Natural killer cell (primary cell): Measurements from ENCODE around the gene PRKN. TPM values are rescaled to one million over a fixed set of nuclear protein-coding genes. Genes with fewer than 3 reads are reported as not detected.

Source experiments
- ATAC-seq, 3 donors: fragments of 150-1000 bp in 2 of 3; fragments of 200-7000 bp in 1 of 3; cut with Tn5 transposase; 1 replicate in 1 of 3; 2 replicates in 2 of 3; pipeline ENCODE4 v1.10.0; 2021; ENCODE audit warnings: mild to moderate bottlenecking in 2 of 3, moderate library complexity in 2 of 3
- DNase-seq, 2 donors: peaks; one replicate each; pipeline versions ENCODE4 v3.0.0 to v3.0.0-alpha.2; 2013 to 2021; ENCODE audit warnings: mixed read lengths in 1 of 2
- H3K27ac ChIP-seq: one replicate; pipeline ENCODE4 v1.5.1; 2013; ENCODE audit warnings: mild to moderate bottlenecking, low read length
- H3K27me3 ChIP-seq: one replicate; pipeline ENCODE4 v1.6.1; 2013; ENCODE audit warnings: low read length; ENCODE audit not compliant: control insufficient read depth, insufficient read depth
- H3K36me3 ChIP-seq: one replicate; pipeline ENCODE4 v1.6.1; 2013; ENCODE audit warnings: low read length; ENCODE audit not compliant: control insufficient read depth, insufficient read depth
- H3K4me1 ChIP-seq: one replicate; pipeline ENCODE4 v1.6.1; 2013; ENCODE audit warnings: low read length; ENCODE audit not compliant: control insufficient read depth, insufficient read depth
- H3K4me3 ChIP-seq: one replicate; pipeline ENCODE4 v1.5.1; 2013; ENCODE audit warnings: low read length
- H3K9me3 ChIP-seq: one replicate; pipeline ENCODE4 v1.6.1; 2013; ENCODE audit warnings: low read length; ENCODE audit not compliant: control insufficient read depth, insufficient read depth
- H3K27ac Mint-ChIP-seq, 2 donors: one replicate each; pipeline ENCODE4 v1.8.0; 2022; ENCODE audit warnings: mild to moderate bottlenecking in 2 of 2, mixed read lengths in 2 of 2, moderate library complexity in 1 of 2
- H3K27me3 Mint-ChIP-seq, 2 donors: one replicate each; pipeline ENCODE4 v1.8.0; 2022; ENCODE audit warnings: low read depth in 2 of 2, mixed read lengths in 2 of 2
- H3K36me3 Mint-ChIP-seq: one replicate; pipeline ENCODE4 v1.8.0; 2022; ENCODE audit warnings: mixed read lengths
- H3K4me1 Mint-ChIP-seq, 2 donors: one replicate each; pipeline ENCODE4 v1.8.0; 2022; ENCODE audit warnings: mixed read lengths in 2 of 2
- H3K4me3 Mint-ChIP-seq: one replicate; pipeline ENCODE4 v1.8.0; 2022; ENCODE audit warnings: mild to moderate bottlenecking, moderate library complexity, mixed read lengths
- H3K9me3 Mint-ChIP-seq, 2 donors: one replicate each; pipeline ENCODE4 v1.8.0; 2022; ENCODE audit warnings: mixed read lengths in 2 of 2
- WGBS: methylation state at CpG from one replicate; pipeline ENCODE4 v1.1.7; 2013; ENCODE audit warnings: missing lambda C conversion rate; ENCODE audit not compliant: insufficient coverage; 5-methylcytosine and 5-hydroxymethylcytosine counted together
- intact Hi-C: fragments of 100-400 bp; cut with micrococcal nuclease; formaldehyde crosslinking; loops from one replicate; pipeline ENCODE4 v1.14.2; 2022
- total RNA-seq, 4 donors: library from RNA; stranded (reverse); fragments of 120-200 nt in 1 of 4; gene quantifications; one replicate each; pipeline versions ENCODE4 v1.2.3 to v1.2.4, GENCODE V29; 2013 to 2022
- TF ChIP-seq, protein P1 (sequence below): fragments of 200-600 bp; IDR thresholded peaks from one replicate; pipeline ENCODE4 v1.8.0; 2022; ENCODE audit warnings: antibody characterized with exemption

The PRKN gene
- total RNA-seq, 3 donors from 2014 or later (not counting 1 experiment from before 2014, with no cell fraction given) = 1.4 to 1.9 (median 1.9) TPM

GRCh38 chr6:161494566-161494965 is 1233.0 kb downstream of the PRKN start:
- TF ChIP-seq, protein P1, sequence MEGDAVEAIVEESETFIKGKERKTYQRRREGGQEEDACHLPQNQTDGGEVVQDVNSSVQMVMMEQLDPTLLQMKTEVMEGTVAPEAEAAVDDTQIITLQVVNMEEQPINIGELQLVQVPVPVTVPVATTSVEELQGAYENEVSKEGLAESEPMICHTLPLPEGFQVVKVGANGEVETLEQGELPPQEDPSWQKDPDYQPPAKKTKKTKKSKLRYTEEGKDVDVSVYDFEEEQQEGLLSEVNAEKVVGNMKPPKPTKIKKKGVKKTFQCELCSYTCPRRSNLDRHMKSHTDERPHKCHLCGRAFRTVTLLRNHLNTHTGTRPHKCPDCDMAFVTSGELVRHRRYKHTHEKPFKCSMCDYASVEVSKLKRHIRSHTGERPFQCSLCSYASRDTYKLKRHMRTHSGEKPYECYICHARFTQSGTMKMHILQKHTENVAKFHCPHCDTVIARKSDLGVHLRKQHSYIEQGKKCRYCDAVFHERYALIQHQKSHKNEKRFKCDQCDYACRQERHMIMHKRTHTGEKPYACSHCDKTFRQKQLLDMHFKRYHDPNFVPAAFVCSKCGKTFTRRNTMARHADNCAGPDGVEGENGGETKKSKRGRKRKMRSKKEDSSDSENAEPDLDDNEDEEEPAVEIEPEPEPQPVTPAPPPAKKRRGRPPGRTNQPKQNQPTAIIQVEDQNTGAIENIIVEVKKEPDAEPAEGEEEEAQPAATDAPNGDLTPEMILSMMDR = no peak
- no peak overlapping the region for H3K27ac Mint-ChIP-seq

GRCh38 chr6:161493576-161494118 is 1233.9 kb downstream of the PRKN start:
- H3K27ac ChIP-seq = no peak overlapping the region
- H3K4me3 ChIP-seq = no peak overlapping the region
- no peaks in the 10 kb centered on the region for H3K36me3 ChIP-seq
- H3K9me3 ChIP-seq = no peaks in the 10 kb centered on the region
- ATAC-seq (no peak), DNase-seq (no peak)
- peaks cover 5 to 15% of the 10 kb centered on the region in 2 donors for H3K27me3 Mint-ChIP-seq
- H3K27me3 ChIP-seq = no peaks in the 10 kb centered on the region
- no peaks in the 10 kb centered on the region for H3K9me3 Mint-ChIP-seq
- H3K4me1 ChIP-seq = no peaks in the 10 kb centered on the region
- 83% methylated on average over 12 of the region's 13 CpGs for WGBS
- TF ChIP-seq, protein P1 = no peak
- no peak overlapping the region for H3K4me3 Mint-ChIP-seq
- no peaks in the 10 kb centered on the region for H3K36me3 Mint-ChIP-seq
- H3K4me1 Mint-ChIP-seq = peaks cover 0 to 6% of the 10 kb centered on the region in 2 donors
- intact Hi-C loops = no loop called here
- H3K27ac Mint-ChIP-seq = no peak overlapping the region

More at GRCh38 chr6:161494566-161494965, 1233.0 kb downstream of the PRKN start:
- Mint-ChIP-seq H3K4me3 (no peak overlapping the region), H3K9me3 (no peaks in the 10 kb centered on the region), H3K4me1 (peaks cover 0 to 7% of the 10 kb centered on the region in 2 donors), H3K36me3 (no peaks in the 10 kb centered on the region), H3K27me3 (peaks cover 5 to 15% of the 10 kb centered on the region in 2 donors)
- Histone ChIP-seq H3K9me3 (no peaks in the 10 kb centered on the region), H3K27me3 (no peaks in the 10 kb centered on the region), H3K4me3 (no peak overlapping the region), H3K4me1 (no peaks in the 10 kb centered on the region), H3K27ac (no peak overlapping the region), H3K36me3 (no peaks in the 10 kb centered on the region)
- 82% methylated on average over 5 of the region's 7 CpGs for WGBS
- intact Hi-C loops = no loop called here
- no peak for DNase-seq
- no peak for ATAC-seq

GRCh38 chr6:161489626-161490306 is 1237.8 kb downstream of the PRKN start:
- Mint-ChIP-seq H3K27ac (no peak overlapping the region), H3K4me1 (no peaks in the 10 kb centered on the region), H3K4me3 (no peak overlapping the region), H3K36me3 (no peaks in the 10 kb centered on the region), H3K27me3 (peaks cover 8 to 14% of the 10 kb centered on the region in 2 donors), H3K9me3 (no peaks in the 10 kb centered on the region)
- Histone ChIP-seq H3K4me3 (no peak overlapping the region), H3K27me3 (no peaks in the 10 kb centered on the region), H3K27ac (no peak overlapping the region), H3K4me1 (no peaks in the 10 kb centered on the region), H3K9me3 (no peaks in the 10 kb centered on the region), H3K36me3 (no peaks in the 10 kb centered on the region)
- intact Hi-C loops = no loop called here
- TF ChIP-seq, protein P1 = no peak
- DNase-seq (no peak), ATAC-seq (no peak)
- 84% methylated on average over 5 of the region's 5 CpGs for WGBS
